SK-N-SH (cell line): ENCODE measurements around the gene SV2C.

ENCODE experiments used
- EP300 ChIP-seq, 2 experiments: IDR thresholded peaks; 2 replicates each; pipeline versions ENCODE4 v1.4.0 to v1.6.1; 2012; ENCODE audit warnings: borderline replicate concordance in 1 of 2, low read depth in 1 of 2, low read length in 1 of 2
- FOXM1 ChIP-seq: IDR thresholded peaks from 2 replicates; pipeline ENCODE4 v1.4.0; 2012; ENCODE audit warnings: low read depth, mild to moderate bottlenecking
- JUND ChIP-seq: IDR thresholded peaks from 2 replicates; pipeline ENCODE4 v1.4.0; 2012
- POLR2AphosphoS5 ChIP-seq: IDR thresholded peaks from 2 replicates; pipeline ENCODE4 v1.6.1; 2012; ENCODE audit warnings: low read depth, low read length
- SMC3 ChIP-seq: IDR thresholded peaks from 2 replicates; pipeline ENCODE4 v1.6.1; 2012; ENCODE audit warnings: low read depth, low read length, improper control_type of control experiment
- TAF1 ChIP-seq: IDR thresholded peaks from 2 replicates; pipeline ENCODE4 v1.6.1; 2012; ENCODE audit warnings: low read depth, mild to moderate bottlenecking, low read length, moderate library complexity, borderline replicate concordance
- USF2 ChIP-seq: fragments of 150-350 bp; IDR thresholded peaks from 2 replicates; pipeline ENCODE4 v1.6.1; 2017; ENCODE audit warnings: antibody characterized with exemption, low read length, low read depth, borderline replicate concordance
- TF ChIP-seq, protein P1 (sequence below): fragments of 200-600 bp; sonication (generic); IDR thresholded peaks from 2 replicates; pipeline ENCODE4 v1.6.1; 2017; ENCODE audit warnings: antibody characterized with exemption, mild to moderate bottlenecking, moderate library complexity

DNA sequence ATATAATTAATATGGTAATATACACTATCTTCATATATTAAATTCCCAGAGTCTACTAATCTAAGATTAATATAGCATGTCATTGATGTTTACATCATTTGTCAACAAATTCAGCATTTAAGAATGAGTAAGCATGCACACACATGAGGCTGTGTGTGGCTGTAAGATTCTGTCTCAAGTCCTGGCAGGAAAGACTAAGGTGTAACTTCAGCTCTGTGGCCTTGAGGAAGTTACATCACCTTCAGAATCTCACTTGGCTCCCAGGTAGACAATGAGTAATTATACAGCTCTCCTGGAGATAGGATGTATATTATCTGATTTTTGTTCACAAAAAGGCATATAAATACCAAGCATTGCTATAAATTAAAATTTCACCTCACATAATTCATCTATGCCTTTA, 200.5 kb downstream of the SV2C start:
- TF ChIP-seq EP300 (IDR thresholded peaks at IDR 0.05; ENCODE audit: borderline replicate concordance in 1 of 2, low read depth in 1 of 2, low read length in 1 of 2) (no peak), FOXM1 (no peak), TAF1 (no peak), SMC3 (no peak), JUND (no peak), POLR2AphosphoS5 (no peak), USF2 (no peak)
- TF ChIP-seq, protein P1, sequence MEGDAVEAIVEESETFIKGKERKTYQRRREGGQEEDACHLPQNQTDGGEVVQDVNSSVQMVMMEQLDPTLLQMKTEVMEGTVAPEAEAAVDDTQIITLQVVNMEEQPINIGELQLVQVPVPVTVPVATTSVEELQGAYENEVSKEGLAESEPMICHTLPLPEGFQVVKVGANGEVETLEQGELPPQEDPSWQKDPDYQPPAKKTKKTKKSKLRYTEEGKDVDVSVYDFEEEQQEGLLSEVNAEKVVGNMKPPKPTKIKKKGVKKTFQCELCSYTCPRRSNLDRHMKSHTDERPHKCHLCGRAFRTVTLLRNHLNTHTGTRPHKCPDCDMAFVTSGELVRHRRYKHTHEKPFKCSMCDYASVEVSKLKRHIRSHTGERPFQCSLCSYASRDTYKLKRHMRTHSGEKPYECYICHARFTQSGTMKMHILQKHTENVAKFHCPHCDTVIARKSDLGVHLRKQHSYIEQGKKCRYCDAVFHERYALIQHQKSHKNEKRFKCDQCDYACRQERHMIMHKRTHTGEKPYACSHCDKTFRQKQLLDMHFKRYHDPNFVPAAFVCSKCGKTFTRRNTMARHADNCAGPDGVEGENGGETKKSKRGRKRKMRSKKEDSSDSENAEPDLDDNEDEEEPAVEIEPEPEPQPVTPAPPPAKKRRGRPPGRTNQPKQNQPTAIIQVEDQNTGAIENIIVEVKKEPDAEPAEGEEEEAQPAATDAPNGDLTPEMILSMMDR: no peak
